22Rv1 (cell line): Measurements from ENCODE around the gene THSD4.

Experiments used
- CTCF ChIP-seq: fragments of 450-650 bp; IDR thresholded peaks from 2 replicates; pipeline ENCODE4 v1.5.1; 2017; ENCODE audit warnings: mild to moderate bottlenecking
- ZFX ChIP-seq: fragments of 450-650 bp; IDR thresholded peaks from 2 replicates; pipeline ENCODE4 v1.6.1; 2017; ENCODE audit warnings: antibody characterized with exemption, borderline replicate concordance

- TF ChIP-seq CTCF (no peak), ZFX (no peak)
Observed at GRCh38 chr15:71506946-71507345, 391.7 kb downstream of the THSD4 start.
